Lung microvascular endothelial cell (primary cell): ENCODE results near the gene VPS37B. TPM values are rescaled to one million over a fixed set of nuclear protein-coding genes. Genes with fewer than 3 reads are reported as not detected.
A peak's percentile ranks its signal among the peaks of the same experiment; 100 is the strongest.

ENCODE experiments used
- DNase-seq, 2 donors: peaks; one replicate each; pipeline versions ENCODE4 v3.0.0 to v3.0.0-alpha.2; 2010; ENCODE audit warnings: low read depth in 2 of 2
- total RNA-seq: library from RNA; depleted of rRNA; stranded (reverse); fragments of >200 nt; gene quantifications from 2 replicates; pipeline ENCODE4 v1.2.1, GENCODE V29; 2014

Gene VPS37B
- total RNA-seq, 1 donor from 2014 or later, result 9.1 TPM

DNA sequence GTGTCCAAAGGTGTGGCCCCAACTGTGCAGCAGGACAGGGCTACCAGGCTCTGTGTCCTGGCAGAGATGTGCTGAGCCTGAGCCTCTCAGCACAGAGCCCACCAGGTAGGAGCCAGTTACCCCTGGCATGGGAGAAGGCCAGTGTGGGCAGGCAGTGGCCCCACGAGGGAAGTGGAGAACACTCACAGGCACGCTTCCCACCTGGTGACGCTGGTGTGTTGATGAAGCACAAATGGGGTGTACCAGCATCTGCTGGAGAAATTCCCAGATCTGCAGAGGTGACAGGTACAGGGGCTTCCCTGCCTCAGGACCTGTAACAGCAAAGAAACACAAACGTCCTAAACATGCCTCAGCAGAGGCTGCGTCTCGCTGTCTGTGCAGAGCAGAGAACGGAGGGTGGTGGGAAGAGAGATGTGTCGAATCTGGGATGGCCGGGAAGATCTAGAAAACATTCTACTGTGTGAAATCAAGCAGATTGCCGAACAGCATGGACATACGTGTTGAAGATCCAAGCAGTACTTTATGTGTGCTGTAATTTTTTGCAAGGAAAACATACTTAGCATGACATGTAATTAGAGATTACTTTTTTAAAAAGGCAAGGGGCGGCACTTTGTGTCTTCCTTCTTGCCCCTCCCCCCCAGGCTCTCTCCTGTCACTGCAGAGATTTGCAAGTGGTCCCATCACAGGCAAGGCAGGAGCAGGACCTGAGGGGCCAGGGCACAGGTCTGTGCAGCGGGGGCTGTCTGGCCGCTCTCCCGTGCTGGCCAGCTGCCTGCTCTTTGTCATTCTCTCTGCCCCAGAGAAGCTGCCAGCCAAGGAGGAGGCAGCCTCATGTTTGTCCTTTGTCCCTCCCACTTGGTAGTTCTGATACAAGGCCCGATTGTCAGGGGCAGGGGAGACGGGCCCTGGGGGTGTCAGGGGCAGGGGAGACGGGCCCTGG, 43.3 kb downstream of the VPS37B start:
- DNase-seq, result peak; percentile 58 to 65

DNA sequence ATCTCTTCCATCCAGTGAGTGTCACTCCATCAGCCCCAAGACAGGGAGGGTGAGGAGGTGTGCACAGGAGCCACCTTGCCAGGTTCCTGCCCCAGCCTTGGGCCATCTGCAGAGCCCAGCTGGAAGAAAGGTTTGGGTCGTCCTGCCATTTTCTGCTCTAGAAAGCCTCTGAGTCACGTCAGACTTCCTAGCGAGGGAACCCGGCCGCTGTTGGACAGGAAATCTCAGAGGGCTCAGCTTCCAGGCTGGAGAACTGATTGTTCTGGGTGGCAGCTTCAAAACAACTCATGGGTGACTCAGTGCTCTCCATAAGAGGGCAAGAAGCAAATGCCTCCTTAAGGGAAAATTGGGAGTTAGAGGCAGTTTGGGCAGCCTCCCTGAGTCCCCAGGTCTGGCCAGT, 44.1 kb downstream of the VPS37B start:
- DNase-seq, result peak; percentile 48 to 98

DNA sequence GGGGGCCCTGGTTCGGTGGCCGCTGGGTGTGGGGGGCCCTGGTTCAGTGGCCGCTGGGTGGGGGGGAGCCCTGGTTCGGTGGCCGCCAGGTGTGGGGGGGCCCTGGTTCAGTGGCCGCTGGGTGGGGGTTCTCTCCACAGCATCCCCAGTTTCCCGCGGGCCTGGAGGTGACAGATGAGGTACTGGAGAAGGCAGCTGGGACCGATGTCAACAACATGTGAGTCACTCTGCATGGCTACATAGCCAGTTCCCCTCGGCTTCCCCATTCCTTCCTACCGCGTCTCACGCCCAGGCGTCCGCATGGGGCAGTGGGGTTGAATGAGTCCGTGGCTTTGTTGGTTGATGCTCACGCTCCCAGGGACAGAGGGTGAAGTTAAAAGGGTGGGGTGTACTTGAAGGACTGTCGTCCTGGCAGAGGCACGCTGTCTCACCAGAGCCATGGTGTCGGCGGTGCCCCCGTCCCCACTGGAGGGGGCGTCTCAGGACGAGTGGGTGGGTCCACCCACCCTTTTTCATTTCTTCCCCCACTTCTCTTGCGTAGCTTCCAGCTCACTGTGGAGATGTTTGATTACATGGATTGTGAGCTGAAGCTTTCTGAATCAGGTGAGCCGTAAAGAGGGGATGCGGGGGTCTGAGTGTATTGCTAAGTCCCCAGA, 45.1 kb downstream of the VPS37B start:
- DNase-seq, result peak; percentile 57 to 85

DNA sequence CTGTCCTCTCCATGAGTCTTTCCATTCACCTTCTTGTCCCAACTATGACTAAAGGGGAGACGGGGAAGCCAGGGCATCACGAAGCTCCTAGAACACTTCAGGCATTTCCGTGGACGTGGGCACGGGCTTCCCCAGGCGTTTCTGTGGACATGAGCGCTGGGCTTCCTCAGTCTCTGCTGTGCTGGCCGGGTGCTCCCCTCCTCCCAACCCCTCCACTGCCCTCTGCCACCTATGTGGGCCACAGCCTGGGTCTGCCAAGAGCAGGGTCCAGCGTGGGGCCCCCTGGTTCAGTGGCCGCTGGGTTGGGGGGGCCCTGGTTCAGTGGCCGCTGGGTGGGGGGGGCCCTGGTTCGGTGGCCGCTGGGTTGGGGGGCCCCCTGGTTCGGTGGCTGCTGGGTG, 45.9 kb downstream of the VPS37B start:
- DNase-seq, result no peak

DNA sequence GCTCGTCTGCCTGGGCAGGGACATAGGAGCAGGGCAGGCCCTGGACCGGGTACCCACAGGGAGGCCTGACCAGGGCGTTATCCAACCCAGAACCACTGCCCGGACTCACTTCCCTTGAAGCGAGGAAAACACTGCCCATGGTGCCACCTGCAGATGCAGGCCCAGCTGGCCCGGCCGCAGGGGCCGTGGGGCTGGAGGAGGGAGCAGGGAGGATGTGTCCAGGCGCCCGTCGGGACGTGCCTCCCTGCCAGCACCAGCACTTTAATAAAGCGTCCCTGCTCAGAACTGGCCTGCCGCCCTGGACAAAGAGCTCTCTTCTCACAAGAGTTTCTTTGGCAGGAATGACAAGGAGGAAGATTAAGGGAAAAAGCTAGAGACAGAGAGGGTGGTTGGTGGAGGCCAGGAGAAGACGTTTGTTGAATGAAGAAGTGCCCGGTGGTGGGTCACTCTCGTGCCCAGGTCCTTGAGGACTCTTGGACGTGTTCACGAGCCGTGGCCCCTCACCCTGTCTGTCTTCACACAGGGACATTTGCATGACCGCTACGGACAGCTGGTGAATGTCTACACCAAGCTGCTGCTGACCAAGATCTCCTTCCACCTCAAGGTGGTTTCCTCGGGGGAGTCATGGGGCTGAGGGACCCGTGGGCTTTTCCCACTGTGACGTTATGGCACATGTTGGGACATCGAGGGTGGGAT, 46.4 kb downstream of the VPS37B start:
- no peak for DNase-seq

DNA sequence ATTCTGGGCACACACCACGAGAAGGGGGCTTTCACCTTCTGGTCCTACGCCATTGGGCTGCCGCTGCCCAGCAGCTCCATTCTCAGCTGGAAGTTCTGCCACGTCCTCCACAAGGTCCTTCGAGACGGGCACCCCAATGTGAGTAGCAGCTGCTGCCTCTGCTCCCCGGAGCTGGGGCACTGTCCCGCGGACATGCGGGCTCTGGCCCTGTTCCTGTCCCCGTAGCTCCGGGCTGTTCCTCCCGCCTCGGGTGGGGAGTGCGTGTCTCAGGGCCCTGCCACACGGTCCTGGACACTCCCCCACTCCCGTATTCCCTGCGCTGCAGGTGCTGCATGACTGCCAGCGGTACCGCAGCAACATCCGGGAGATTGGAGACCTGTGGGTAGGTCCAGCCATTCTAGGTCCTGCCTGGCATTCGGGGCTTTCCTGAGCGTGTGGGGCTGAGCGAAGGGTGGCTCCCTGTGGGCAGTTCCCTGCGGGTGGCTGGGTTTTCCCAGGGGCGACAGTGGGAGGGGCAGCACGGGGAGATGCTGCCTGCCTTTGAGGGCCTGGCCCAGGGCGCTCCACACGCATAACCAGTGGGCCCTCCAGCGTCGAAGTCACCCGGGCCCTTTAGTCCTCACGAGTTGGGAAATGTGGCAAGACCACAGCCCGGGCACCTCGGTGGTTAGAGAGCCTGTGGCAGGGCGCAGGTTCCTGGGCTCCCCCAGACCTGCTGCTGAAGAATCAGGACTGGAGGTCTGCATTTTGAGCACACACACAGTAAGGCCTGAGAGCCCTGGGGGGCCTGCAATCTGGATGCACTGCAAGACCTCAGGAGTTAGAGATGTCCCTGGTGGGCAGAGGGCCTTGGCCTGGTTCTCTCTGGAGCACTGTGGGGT, 47.2 kb downstream of the VPS37B start:
- no peak for DNase-seq

DNA sequence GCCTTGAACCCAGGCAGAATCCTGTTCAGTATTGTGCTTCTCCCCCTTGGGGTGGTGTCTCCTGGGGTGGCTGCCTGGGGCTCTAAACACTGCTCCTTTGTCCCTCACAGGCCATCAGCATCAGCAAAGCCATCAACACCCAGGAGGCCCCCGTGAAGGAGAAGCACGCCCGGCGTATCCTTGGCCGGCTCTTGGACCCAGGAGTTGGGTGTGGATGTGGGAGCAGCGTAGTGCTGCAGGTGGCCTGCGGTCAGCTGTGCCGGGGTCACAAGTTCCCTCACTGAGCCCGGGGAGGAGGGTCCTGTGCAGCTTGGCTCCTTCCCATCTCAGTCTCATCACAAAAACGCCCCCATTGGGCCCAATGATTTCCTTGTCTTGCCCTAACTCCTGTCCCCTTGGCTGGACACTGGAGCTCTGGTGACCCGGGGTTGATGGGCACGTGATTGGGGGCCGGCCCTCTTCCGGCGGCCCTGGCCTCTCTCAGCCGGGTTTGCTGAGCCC, 48.0 kb downstream of the VPS37B start:
- DNase-seq, result no peak

DNA sequence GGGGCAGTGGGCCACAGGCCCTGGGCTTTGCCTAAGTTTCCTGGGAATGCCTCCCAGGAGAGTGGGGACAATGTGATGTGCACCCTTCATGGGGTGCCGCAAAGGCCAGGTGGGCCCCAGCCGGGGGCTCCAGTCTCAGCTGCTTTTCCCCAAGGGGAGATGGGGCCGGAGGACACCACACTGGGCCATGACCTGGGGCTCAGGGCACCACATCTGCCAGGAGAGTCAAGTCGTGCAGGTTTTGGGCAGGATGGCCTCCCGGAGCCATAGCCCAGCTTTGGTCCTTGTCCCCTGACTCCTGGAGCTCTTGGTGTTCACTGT, 48.4 kb downstream of the VPS37B start:
- no peak for DNase-seq

DNA sequence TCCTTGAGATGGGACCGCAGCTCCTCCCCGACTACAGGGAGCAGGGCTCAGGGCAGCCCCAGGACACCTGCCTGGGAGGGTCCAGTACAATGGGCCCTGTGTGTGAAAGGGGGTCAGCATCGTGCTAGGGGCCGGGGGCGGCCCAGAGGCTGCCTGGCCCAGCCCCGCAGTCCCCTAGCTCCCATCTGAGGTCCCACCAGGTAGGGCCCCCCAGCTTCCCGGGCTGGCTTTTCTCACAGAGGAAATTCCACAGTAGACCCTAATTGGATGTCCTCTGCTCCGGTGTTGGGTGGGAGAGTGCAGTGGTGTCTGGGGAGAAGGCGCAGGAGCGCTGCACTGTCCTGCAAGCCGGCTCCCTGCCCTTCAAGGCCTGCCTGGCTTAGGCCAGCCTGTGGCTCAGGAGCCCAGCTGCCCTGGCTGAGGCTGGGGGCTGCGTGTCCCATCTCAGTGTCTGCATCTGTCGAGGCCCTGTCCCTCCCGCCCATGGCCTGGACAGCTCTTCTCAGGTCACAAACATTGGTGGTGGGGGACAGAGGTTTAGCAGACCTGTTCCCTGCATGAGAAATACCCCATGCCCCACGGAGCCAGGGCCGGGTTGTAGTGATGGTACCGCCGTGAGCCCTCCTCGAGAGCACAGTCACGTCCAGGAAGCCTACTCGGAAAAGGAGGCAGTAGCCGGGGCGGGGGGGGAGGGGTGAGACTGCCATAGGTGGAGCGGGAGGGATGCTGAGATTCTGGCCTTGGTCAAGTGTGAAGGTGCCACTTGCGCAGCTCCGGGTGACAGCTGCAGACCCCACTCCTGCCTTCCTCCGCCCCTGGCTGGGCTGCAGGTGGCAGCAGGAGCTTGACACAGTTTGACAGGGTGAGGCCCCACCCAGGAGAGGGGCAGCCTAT, 49.1 kb downstream of the VPS37B start:
- DNase-seq, result no peak

DNA sequence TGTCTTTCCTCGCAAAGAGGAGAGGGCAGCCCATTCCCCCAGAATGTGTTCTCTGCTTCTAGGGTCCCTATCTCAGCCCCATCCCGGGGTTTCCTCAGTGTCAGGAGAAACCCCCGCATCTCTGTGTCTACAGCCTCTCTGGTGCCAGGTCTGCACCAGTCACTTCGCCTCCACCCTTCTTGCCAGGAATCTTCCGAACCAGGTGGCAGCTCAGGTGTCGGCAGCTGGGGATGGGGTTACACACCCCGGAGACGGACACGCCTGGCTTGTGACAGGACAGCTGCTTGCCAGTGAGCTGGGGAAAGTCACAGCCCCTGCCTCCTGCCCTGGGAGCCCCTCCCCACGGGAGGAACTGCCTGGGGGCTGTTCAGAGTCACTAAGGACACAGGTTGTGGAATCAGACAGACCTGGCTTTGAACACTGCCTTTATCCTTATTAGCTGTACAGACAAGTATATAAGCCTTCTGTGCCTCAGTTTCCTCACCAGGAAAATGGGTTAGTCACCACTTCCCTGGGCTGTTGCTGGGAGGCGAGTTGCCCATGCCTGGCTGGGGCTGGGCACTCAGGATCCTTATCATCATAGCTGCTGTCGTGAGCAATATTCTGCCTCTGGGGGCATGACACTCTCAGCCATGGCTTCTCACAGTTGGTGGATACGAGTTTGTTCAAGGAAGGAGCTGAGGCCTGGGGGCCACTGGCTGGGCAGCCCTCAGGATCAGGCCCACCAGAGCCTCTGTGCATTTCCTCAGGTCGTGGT, 49.9 kb downstream of the VPS37B start:
- DNase-seq, result no peak

DNA sequence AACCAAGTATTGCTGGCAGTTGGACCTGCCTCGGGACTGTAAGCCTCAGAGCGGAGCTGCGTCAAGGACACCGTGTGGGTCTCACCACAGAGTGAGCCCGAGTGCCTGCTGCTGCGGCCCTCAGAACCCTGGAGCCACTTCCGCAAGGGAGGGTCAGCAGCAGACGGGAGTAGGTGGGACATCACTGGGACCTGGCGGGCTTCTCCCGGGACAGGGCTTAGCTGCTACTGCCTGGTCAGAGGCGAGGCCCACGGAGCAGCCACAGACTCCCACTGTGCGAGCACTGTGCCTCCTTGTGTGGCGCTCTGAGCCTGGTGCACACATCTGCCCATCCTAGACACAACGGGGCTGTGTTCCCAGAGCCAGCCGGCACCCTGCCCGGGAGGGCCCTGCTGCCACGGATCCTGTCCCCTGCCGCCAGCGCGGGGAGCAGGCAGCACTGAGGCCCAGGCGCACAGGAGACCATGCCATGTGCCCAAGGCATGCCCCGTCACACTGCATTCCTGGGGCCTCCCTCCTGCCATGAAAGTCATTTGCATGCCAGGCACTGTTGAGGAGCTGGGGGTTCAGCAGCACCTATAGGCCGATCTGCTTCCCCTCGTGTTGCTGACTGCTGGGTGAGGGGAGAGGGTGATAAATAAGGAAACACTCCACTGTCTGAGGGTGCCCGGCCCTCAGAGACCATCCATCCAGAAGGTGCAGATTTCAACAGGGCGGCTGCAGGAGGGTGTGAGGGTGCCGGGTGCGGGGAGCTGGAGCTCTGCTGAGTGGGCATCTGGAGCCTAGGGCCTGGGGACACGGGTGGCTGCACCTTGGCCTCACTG, 50.7 kb downstream of the VPS37B start:
- no peak for DNase-seq

DNA sequence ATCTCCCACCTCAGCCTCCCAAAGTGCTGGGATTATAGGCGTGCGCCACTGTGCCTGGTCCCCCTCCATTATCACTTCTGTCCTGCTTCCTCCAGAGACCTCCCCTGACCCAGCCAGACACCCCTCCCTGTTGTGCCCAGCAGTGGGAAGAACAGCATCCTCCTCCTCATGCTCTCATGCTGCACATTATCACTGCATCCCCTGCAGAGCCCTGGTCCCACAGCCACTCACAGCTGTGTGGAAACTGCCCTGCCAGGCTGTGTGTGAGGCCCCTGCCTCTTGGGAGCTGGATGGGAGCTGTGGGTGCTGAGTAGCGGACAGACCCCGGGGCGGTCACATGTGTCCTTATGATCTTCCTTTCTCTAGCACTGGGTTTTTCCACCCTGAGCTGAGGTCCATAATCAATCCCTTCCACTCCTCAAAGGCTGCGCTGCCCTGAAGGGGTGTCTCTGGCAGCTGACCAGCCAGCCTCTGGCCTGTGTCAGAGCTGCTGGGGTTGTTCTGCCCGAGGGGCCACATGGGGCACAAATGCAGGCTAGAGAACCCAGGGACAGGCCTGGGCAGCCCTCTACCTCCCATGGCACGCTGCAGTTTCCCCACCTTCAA, 51.5 kb downstream of the VPS37B start:
- no peak for DNase-seq

DNA sequence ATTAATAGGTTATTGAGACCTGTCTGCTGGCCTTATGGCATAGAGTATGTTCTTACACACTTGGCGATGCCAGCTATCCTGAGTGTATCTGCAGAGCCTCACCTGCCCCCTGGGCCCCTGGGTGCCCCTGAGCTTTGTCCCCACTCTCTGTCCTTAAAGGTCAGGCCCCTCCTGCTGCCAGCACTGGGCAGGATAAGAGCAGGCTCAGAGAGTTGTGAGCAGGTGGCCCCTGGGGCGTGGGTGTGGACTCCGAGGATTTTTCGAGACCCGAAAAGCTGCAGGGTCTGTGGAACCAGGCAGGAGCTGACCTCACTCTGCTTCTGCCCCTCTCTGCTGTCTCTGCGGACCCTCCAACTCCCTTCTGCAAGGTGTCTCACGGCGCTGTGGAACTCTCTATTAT, 52.5 kb downstream of the VPS37B start:
- DNase-seq, result no peak

DNA sequence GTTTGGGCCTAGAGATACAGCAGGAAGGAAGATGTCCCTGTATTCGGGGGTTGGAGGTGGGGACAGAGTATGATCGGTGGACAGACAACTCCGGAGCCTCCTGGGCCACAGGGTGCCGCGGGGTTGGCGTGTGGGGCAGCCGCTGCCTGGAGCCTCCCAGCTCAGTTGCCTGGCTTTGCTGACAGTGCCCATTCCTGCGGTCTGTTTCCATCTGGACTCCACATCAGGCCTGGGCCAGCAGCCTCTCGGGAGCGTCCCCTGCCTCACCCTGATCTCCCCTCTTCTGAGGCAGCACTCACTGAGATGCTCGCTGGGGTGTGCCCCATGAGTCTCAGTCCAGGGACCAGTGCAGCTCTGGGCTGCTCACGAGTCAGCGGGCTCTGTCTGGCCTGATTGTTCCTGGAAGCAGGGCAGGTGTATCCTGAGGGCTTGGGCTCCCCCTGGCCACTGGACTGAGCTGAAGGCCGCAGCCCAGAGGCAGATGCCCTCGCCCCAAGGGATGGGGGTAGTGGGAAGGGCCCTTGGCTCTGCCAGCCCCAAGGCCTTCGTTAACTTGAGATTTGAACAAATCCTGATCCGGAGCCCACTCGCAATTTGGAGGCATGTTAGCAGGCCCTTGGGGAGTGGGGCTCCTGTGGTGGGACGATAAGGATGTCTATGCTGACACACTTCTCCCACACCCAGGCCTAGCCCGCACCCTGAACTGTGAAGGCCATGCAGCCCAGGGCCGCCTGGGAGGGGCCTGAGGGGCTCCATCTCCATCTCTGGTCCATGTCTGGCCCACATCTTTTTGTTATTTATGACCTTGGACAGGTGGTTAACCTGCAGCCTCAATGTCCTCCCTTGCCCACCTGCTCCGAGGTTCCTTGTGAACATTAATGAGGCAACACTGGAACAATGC, 53.2 kb downstream of the VPS37B start:
- DNase-seq, result peak in 1 of 2 donors; percentile 42

DNA sequence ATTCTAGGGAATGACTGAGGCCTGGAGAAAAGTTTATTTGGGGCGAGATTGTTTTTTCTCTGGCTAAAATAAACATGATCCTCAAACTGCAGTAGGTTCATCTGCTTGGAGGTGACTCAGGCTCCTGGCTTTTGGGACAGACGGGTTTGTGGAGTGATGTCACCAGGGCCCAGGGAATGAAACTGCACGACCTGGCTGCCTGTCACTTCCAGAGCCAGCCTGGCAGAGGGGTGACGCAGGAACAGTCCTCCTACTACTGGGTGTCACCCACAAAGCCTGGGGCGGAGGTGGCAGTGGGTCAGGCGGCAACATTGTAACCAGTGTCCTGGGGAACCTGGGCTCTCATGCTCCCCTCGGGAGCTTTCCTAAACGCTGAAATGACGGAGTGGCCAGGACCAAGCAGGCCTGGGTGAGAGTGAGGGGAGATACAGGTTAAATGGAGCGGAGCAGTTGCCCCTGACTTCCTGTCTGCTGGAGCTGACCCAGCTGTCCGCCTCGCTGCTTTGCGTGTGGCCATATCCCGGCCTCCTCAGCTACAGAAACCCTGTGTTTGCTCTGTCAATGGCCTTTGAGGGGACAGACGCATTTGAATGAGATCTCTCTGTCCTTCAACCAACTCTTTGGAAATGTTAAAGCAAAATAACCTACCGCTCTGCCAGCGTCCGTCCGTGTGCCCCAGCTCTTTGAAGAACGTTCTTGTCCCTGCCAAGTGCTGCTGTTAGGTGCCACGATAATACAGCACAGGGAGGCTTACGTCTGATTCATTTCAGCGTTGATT, 54.2 kb downstream of the VPS37B start:
- DNase-seq, result peak in 1 of 2 donors; percentile 63
